HG03558 (cell line): Measurements from ENCODE around the gene KLF6.

Experiments
- ATAC-seq: cut with Tn5 transposase; IDR thresholded peaks from one replicate; pipeline ENCODE4 v1.9.1; 2021; ENCODE audit warnings: moderate number of reproducible peaks; ENCODE audit not compliant: unreplicated experiment; ENCODE audit errors: extremely low read depth

The KLF6 gene

GRCh38 chr10:3760083-3760482 is 24.9 kb downstream of the KLF6 start:
- no peak for ATAC-seq

DNA sequence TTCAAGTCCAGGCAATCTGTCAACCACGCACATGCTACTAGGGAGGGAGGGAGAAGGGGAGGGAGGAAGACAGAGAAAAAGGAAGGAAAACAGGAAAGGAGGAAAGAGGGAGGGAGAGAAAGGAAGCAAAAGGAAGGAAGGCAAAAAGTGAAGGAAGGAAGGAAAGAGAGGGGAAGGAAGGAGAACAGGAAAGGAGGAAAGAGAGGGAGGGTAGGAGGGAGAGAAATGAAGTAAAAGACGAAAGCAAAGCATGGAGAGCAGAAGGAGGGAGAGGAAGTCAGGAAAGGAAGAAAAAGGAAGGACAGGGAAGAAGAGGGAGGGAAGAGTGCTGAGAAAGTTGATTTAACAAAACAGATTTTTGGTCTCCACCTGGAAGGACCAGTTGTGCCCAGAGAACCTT is 25.6 kb downstream of the KLF6 start:
- ATAC-seq: no peak

- ATAC-seq: peak; percentile 9
These were observed 26.5 kb downstream of the KLF6 start for GRCh38 chr10:3758491-3758970.

DNA sequence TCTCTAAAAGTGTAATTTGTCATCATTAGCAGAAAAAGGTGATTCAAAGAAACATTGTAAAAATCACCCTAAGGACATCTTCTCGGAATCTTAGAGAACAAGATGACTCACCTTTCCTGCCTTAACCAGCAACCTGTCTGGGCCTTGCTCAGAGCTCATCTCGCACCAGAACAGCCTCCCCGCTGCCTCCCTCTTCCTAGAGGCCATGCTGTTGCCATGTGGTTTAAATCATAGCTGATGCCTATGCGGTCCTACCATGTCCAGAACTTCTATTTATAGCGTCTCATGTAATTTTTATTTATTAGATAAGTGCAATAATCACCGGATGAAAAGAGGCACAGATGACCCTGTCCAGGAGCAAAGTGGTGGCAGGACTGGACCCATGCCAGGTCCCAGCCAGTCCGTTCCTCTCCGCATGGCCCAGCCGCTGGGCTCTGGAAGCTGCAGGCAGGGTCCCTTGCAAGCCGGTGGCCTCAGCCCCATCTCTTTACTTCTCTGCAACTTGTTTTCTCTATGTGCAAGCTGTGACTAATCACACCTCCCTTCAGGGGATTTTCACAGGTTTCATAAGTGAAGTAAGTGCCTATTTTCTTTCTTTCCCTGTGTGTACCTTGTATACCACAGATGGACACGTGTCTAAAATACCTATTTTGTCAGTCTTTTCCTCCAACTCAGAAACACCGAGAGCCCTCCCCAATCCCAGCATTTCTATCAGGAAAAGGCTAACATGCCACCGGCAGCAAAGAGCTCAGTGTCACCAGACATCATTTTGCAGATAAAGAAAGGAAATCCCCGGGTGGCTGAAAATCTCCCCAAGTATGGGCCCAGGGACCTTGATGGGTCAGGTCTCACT is 27.1 kb downstream of the KLF6 start:
- ATAC-seq: peak; percentile 67

DNA sequence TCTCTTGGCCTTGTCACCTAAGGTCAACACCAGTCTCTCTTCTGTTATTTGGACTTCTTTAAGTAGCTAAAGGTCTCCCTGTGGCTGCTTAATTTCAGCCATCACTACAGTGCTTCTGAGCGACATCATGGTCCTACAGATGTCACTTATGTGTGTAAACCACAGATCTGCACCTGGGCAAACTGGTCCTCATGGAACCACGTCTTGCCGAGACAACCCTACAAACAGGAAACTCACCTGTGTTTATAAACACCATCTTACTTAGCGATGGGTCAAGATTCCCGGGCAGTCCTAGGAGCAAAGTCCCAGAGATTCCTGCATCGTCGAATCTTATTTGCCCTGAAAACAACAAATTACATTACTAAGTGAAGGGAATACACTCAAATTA is 27.8 kb downstream of the KLF6 start:
- no peak for ATAC-seq

DNA sequence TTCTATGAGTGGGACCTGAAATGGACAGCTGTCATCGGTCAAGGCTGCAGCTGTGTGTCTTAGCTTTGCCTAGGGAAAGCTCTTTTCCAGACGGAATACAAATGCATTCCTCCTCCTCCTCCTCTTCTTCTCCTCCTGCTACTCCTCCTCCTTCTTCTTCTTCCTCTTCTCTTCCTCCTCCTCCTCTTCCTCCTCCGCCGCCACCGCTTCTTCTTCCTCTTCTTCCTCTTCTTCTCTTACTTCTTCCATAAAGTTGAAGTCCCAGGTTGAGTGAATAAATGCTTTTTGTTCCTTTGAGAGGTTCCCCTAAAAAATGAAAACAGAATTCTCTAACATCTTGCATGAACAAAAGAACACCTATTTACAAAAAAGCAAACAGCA is 28.7 kb downstream of the KLF6 start:
- ATAC-seq: no peak

GRCh38 chr10:3755440-3756359 is 29.3 kb downstream of the KLF6 start:
- ATAC-seq: no peak

GRCh38 chr10:3754727-3755439 is 30.1 kb downstream of the KLF6 start:
- ATAC-seq: no peak

DNA sequence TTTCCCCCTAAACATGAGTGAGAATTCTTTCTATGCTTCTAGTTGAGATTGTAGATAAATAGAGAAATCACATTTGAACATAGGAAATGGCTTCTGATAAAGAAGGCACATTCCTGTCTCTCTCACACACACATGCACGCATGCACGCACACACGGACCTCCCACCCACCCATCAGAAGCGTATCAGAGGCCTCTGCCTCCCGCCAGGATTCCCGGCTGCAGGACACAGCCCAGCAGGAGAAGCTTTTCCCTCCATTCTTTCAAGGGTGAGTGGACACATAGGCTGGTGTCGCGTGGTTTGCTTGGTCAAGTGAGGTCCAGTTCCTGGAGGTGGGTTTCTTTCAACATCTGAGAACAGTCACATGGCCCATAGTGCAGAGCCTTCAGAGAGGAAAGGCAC is 34.2 kb downstream of the KLF6 start:
- ATAC-seq: no peak

DNA sequence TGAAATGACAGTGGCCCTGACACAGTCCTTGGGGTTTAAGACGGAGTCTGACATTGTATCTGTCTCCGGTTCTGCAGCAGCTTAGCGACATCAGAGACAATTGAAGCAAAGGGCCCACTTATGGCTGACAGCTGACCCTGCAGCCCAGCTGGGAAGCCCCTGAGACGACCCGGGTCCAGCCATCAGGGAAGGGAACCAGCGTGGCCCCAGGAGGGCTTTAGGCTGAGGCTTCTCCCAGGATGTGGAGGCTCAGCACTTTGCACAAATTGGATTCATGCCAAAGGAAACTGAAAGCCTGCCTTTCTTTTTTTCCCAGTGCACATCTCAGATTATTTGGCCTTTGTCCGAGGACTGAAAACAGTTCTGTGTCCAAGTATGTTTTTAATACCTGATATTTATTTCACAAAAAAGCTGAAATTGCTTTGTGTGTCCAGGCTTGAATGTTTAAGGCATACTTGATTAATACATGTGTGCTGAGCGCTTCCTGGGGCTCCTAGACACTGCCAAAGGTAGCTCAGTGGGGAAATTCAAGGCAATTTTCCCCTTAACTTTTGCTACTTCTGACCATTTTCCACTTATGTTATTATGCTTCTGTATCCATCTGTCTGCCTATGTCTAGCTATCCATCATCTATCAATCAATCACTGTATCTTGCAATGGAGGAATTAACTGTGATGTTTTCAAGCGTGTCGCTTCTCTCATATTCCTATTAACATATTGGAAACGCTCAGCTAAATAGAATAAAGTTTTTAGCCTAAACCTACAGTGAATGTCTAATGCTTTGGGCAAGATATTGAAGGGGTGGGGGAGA is 34.8 kb downstream of the KLF6 start:
- ATAC-seq: no peak

GRCh38 chr10:3749600-3749999 is 35.4 kb downstream of the KLF6 start:
- no peak for ATAC-seq

GRCh38 chr10:3749011-3749410 is 36.0 kb downstream of the KLF6 start:
- no peak for ATAC-seq

DNA sequence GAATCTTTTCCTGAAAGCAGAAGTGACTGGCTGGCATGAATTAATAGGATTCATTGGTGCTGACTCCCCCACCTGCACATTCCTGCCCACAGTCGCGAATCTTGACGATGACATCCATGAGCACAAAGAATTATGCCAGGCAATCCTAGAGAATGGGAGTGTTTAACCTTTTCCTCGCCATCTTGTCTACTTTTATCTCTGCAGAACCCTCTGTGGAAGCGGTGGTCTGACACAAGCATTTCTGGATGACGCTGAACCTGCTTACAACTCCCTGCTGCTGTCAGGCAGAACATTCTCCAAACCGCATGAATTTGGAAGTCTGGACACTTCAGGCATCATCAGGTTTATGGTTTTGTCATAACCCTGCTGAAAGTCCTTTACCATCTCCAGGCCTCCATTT is 36.5 kb downstream of the KLF6 start:
- ATAC-seq: no peak

GRCh38 chr10:3747984-3748383 is 37.0 kb downstream of the KLF6 start:
- ATAC-seq: no peak

DNA sequence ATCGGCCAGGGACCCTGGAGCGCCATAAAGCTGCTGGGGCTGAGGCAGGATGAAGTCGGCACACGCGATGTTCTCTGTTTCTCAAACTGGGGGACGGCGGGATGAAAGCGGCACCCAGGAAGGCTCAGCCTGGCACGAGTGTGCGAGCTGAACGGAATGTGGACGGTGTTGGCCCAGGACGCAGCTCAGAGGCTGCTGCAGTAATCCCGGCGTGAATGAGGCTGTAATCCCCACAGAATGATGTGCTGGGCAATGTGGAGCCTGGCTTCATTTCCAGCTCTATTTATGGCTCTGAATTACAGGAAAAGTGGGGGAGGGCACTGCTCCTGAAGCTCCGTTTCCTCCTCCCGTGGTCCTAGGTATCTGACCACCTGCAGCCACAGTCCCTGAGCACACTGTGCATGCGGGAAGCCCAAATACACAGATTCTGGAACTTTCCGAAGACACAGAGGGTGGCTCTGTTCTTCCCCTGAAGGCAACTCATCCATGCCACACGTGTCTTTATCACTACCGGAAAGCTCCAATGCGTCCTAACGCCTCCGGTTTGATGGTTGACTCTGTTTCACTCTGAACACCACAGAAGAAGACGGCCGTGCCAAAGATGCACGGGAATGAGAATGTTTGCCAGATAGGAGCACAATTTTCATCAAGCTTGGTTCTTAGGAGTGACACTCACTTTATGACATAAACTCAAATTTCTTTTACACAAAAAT is 37.6 kb downstream of the KLF6 start:
- no peak for ATAC-seq

DNA sequence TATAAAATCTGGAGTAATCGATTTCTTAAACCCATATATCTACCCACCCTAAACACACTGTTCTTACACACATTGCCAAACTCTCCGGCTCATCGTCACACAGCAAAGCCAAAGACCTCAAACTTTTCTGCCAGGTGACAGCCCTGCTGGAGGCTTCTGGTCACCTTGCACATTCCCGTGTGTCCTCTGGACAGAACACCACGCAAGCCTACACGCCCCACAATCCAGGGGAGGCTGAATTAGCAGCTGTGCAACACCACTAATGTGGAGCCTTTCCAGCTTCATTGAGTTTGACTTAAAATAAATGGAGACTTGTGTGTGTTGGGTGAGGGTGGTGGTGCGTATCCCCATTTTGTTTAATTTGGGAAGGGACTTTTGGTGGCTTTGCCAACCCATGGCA is 38.4 kb downstream of the KLF6 start:
- ATAC-seq: no peak

DNA sequence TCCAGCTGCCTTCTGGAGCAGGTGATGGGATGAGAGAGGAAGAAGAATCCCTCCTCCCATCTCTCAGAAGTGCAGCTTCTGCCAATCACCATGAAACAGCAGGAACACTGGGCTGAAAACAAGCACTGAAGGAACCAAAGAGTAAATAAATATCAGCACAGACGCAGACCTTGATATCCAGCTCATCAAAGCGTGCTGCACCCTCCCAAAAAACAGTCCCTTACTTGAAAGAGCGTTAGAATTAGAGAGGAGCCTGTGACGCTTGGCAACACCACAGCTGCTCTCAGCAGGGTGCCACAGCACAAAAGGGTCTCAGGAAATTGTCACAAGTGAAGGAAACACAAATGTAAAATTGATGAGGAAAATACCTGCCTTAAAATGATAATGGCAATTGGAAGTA is 39.5 kb downstream of the KLF6 start:
- ATAC-seq: no peak

GRCh38 chr10:3741688-3742461 is 43.1 kb downstream of the KLF6 start:
- no peak for ATAC-seq
